GM19468 (cell line): Measurements from ENCODE around the gene TMUB1.

Experiments used
- ATAC-seq: cut with Tn5 transposase; IDR thresholded peaks from one replicate; pipeline ENCODE4 v1.9.1; 2021; ENCODE audit warnings: mild to moderate bottlenecking, moderate library complexity, moderate number of reproducible peaks; ENCODE audit not compliant: unreplicated experiment; ENCODE audit errors: extremely low read depth

The TMUB1 gene

GRCh38 chr7:151087245-151088018, 4.1 kb upstream of the TMUB1 start:
- ATAC-seq, result no peak

DNA sequence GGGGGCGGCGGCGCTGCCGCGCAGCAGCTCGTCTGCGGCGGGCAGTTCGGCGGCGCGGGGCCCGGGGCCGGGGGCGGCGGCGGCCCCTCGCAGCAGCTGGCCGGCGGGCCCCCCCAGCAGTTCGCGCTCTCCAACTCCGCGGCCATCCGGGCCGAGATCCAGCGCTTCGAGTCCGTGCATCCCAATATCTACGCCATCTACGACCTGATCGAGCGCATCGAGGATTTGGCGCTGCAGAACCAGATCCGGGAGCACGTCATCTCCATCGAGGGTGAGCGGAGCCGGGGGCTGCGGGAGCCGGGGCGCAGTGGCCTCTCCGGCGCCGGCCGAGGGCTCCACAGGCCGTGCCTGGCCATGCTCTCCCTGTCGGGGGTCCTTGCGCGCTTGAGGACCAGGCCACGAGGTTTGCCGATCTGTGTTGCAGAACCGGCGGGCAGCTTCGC, 3.5 kb upstream of the TMUB1 start:
- no peak for ATAC-seq

GRCh38 chr7:151085691-151086620, 2.7 kb upstream of the TMUB1 start, which contains the start of gene AGAP3:
Gene AGAP3 (plus strand): TSS chr7:151086475. CDS start chr7:151086742, 267 bp downstream.
- ATAC-seq, result no peak

GRCh38 chr7:151085329-151085690, 2.0 kb upstream of the TMUB1 start:
- ATAC-seq, result no peak

GRCh38 chr7:151083824-151084160, 499 bp upstream of the TMUB1 start:
- no peak for ATAC-seq

DNA sequence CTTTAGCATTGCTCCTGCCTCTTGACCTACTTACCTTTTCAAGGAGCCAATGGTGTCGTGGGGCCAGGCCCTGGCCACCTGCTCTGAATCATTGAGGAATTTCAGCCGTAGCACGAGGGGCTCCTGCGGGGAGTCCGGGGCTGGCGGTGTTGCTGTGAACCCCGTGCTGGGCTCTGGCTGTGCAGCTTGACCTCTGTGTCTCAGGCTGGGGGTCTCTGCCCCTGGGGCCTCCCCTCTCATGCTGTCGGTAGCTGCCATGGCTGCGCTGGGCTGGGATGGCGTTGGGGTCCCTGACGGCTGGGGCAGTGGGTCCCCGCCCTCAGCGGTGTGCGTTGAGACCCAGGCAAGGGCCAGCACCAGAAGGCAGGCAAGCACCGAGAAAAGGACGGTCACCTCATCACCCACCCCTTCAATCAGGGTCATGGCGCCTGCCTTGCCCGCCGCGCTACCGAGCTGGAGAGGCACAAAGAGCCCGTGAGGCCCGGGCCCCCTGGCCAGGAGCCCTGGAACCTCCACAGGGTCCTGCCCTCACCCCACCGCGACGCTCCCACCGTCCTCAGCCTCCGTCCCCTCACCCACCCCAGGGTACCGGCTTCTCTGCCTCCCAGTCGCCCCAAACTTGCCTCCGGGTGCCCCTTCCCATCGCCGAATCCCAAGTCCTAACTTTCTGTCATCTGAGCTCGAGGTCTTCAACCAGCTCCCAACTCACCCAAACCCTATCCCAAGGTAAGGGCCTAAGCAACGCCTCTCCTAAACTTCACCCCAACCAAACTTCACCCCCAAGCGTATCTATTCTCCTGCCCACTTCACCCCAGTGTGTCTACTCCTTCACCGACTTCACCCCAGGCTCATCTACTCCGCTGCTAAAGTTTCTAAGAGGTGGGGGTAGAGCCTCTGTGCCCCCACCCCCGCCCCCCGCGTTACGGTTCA, 887 bp downstream of the TMUB1 start:
- ATAC-seq, result no peak

DNA sequence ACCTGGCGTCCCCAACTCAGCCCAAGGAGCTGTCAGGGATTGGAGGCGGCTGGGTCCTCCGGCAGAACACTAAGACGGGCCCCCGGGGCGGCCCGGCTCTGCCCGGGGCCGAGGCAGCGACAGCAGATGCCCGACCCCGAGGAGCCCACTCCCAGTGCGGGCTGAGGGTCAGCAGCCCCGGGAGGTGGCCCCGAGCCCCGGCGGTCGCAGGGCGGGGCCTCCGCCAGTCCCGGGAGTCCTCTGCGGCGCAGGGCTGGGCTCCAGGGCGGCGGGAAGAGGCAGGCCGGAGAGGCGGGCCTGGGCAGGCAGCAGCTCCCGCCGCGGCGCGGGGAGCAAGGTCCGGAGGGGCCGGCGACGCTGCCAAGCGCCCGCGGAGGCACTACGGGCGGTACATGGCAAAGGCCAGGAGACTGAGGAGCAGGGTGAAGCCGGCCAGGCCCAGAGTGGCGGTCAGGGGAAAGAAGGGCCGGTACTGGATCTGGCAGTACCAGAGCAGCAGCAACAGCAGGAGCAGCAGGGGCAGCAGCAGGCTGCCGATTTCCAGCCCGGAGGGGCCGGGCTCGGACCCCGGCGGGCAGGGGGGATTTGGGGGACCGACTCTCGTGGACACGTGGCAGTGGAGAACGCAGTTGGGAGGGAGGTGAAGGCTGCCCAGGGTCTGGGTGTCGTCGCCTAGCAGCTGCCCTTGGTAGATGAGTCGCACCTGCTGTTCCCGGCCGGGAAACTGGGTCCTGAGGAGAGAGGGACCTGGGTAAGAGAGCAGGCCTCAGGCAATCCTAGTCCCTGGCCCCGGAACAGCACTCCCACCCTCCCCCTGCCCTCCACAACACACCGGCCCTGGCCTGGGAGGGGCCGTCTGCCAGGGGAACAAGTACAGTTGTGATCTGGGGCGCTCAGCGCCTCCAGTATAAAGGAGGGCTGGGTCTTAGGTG, 1.9 kb downstream of the TMUB1 start:
- no peak for ATAC-seq

GRCh38 chr7:151080522-151081169, 2.6 kb downstream of the TMUB1 start, which contains the start of gene FASTK:
Gene FASTK (minus strand): TSS chr7:151080809. CDS start chr7:151080766, 43 bp downstream.
- ATAC-seq, result peak; percentile 88

DNA sequence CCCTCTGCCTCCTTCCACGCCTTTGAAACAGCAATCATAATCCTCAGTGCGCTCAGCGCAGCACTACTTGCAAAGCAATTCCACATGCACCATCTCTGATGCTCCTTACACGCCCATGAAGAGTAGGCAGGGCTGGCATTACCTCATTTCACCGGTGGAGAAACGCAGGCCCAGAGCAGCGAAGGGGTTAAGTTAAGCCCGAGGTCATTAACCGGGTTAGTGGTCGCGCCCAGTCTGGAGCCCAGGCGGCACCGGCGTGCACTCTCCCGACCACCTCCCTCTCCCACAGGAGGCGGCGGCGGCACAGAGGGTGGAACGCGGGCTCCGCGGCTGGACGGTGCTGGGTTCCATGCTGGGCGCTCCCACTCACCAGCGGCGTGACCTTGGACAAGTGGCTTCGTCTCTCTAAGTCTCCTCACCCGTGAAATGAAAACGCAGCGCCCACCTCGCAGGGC, 3.2 kb downstream of the TMUB1 start:
- ATAC-seq, result no peak

DNA sequence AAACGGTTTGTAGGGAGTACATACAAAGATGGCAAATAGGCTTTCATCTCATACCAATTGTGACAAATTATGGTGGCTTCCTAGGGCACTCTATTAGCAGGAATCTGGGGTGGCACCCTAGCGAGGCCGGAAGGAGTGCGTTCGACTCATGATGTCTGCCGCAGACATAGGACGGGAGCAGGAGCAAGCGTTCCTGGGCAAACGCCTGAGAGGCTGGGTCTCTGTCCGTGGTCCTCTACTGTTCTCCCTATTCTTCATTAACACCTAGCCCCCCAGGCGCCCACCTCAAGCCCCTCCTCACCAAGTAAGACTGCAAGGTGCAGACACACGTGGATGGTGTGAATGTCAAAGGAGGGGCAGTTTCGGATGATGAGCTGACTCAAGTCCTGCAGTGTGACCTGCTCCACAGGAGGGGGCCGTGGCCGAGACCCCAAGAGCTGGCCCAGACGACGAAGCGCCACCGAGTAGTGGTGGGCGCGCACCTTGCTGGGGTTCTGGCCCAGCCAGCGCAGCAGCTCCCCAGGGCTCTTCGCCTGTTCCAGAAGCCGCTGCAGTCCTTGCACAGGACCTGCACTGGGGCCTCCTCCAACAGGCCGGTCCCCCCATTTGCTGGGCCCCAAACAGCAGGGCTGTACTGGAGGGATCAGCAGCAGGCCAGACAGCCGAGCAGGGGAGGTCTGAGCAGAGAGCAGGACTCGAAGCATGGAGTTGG, 3.9 kb downstream of the TMUB1 start:
- ATAC-seq, result no peak

DNA sequence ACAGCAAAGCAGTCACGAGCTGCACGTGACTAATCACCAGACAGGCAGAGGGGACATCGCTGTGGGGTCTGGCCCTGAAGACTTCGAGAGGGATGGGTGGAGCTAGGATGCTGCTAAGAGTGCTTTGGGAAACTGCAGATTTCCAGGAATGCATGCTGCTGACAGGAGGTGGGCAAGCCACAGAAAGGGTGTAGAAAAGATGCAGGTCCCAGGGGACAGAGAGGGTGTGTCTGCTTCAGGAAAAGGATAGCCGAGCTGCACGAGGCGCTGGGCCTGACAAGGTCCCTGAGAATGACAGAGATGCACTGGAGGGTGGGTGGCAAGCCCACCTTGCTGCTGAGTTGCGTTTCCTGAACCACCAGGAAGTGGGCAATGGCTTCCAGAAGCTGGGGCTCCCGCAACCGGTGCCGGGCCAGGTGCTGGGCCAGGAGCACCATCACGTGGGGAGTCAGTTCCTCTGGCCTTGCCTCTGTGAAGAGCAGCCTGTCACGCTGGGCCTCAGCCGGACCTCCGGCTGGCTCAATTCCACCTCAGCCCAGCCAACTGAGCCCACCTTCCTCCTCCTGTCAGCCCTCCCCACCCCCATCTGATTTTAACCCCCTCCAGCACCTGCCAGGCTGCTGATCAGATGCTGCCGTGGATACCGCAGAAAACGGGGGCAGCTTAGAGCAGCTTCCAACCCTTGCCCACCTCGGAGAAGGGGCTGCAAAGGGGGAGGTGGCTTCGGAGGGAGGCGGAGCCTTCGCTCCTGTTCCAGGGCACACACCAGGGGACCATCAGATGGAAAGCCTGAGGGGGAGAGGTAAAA, 4.9 kb downstream of the TMUB1 start:
- ATAC-seq, result no peak

GRCh38 chr7:151077705-151078232, 5.5 kb downstream of the TMUB1 start:
- ATAC-seq, result no peak

- no peak for ATAC-seq
These were observed 6.2 kb downstream of the TMUB1 start for GRCh38 chr7:151076863-151077704.

- ATAC-seq, result no peak
These were observed 7.3 kb downstream of the TMUB1 start for GRCh38 chr7:151075978-151076426.

DNA sequence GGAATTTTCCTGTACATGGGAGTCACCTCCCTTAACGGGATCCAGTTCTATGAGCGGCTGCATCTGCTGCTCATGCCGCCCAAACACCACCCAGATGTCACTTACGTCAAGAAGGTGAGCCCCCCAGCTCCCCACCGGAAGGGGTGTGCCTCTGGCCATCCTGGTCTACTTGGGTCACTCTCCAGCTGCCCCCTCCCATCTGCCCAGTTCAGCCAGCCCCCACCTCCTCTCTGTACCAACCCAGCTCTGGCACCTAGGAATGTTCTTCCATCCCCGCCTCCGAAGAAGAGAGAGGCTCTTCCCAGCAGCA, 7.7 kb downstream of the TMUB1 start:
- ATAC-seq, result no peak
